Measurements from ENCODE around the gene TMEM52.
A peak's percentile ranks its signal among the peaks of the same experiment; 100 is the strongest.
"Not testable (repeated sequence)": the region's sequence is repeated elsewhere in the genome, so short reads cannot be mapped to it uniquely, and the experiment has no call there.

The TMEM52 gene

DNA sequence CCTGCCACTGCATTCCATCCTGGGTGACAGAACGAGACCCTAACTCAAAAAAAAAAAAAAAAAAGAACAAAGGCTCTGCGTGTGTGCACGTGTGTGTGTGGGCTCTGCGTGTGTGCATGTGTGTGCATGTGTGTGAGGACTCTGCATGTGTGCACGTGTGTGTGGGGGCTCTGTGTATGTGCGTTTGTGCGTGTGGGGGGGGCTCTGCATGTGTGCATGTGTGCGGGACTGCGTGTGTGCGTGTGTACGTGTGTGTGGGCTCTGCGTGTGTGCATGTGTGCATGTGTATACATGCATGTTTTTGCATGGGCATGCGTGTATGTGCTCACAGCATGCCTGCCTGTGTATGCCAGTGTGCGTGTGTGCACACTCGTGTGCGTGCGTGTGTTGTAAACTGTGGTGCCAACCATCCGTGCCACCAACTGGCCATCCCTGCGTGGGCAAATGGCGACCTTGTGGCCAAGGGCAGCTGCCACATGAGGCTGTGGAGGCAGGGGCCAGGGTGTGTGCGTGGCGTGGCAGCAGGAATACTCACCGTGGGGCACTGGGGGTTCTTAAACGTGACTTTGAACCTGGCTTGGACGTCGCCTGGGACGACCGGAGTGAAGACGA, 26.8 kb upstream of the TMEM52 start:
- DNase-seq: no peak

DNA sequence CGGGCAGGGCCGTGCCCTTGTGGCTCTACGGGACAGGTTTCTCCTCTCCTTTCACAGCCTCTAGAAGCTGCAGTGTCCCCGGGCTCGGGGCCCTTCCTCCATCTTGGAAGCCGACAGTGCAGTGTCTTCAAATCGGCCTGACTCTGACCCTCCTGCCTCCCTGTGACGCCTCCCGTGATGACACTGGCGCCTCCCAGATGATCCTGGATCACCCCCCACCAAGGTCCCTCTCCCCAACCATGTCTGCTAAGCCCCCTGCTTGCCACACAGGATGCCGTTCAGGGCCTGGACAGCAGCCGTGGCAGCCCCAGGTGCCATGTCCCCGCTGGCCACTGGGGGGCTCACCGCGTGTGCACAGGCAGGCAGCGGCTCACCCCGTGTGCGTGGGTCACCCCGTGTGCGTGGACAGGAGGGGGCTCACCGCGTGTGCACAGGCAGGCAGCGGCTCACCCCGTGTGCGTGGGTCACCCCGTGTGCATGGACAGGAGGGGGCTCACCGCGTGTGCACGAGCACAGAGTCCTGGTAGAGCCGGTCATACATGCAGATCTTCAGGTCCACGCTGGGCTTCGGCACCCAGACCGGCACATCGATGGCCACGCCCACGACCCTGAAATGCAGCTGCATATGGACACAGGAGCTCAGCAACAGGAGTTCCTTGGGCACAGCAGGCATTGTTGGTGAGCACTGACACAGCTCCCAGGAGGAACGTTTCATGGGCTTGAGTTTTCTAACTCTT, 24.9 kb upstream of the TMEM52 start:
- peak; percentile 71 for DNase-seq

DNA sequence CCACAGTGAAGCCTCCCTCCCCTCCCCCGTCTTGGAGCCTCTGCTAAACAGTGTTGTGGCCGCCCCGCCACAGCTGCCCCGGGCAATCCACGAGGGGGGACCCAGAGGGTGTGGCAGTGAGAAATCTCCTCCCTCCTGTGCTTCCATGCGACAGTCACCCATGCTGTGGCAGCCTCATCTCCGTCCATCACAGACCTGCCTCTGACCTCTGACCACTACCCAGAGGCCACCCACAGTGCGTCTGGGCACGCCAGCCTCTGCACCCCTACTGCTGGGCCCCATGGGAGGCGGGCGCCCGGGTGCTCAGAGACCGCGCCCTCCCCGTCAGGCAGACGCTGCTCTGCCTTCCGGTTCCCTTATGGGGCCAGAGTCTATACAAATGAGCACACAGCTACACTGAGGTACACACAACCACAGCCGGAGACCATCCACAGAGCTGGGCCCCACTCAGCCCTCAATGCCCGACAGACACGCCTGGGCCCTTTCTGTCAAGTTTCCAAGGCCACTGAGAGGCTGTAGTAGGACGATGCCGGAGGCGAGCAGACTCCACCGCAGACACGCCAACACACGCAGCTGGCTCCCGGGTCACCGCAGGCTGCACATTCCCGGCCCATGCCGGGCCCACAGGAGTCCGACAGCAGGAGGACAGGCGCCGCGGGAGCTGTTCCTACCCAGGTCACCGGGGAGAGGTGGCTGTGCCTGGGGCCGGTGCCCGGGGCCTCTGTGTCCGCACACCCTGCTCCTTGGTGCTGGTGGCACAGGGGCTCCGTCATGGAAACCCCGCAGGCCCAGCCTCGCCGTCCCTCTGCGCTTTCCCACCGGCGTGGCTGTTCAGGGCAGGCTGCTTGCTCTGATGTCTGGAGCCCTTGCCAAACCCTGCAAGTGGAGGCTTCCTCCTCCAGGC, 23.9 kb upstream of the TMEM52 start:
- no peak for DNase-seq

GRCh38 chr1:1941868-1942752, 23.0 kb upstream of the TMEM52 start:
- no peak for DNase-seq

- DNase-seq: no peak
Measured at GRCh38 chr1:1941211-1941841, 22.2 kb upstream of the TMEM52 start.

DNA sequence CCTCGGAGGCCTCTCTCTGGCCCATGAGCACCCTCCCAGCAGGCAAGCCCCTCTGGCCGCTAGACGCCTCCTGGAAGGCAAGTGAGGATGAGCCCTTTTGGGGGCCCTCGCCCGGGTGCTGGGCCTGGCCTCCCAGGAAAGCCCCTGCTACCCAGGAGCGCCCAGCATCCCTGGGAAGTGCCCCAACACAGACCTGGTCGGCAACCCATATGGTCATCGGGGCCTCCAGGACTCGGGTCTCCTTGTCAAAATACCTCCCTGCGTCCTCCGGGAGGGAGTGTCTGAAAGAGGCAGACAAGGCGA, 21.0 kb upstream of the TMEM52 start:
- DNase-seq: no peak

- DNase-seq: no peak
Measured at GRCh38 chr1:1939296-1940122, 20.4 kb upstream of the TMEM52 start.

DNA sequence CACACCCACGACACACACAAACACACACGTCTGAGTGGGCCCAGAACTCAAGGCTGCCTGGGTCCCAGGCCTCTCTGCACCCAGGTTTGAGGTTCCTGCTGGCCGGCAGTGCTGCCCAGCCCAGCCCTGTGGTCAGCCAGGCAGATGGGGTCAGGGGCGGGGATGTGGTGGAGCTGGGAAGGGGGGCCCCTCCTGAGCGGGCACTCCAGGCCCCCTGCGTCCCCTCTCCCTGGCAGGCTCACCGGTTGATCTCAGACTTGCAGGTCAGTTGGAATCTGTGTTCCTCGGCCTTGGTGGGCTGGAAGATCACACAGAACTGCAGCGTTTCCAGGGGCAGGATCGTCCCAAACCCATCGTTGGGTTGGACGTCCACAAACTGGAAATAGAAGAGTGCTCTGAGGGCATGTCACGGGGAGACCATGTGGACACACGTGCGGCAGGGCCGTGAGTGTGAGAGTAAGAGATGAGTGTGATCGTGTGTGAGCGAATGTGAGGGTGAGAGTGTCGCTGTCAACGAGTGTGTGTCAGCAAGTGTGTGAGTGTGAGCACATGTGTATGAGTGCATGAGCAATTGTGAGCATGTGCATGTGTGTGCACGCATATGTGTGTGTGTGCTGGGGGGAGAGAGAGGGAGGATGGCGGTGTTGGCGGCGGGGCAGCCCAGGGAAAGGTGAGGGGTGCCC, 19.7 kb upstream of the TMEM52 start:
- no peak for DNase-seq

DNA sequence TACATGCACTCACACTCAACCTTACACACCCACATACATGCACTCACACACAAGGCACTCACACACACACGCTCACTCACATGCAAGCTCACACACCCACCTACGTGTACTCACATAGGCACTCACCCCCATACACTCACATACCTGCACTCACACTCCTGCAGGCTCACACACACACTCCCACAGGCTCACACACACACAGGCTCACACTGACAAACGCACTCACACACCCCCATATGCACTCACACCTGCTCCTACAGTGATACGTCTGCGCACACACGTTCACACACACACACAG, 19.1 kb upstream of the TMEM52 start:
- no peak for DNase-seq

- DNase-seq: no peak
Measured at GRCh38 chr1:1937549-1938275, 18.6 kb upstream of the TMEM52 start.

DNA sequence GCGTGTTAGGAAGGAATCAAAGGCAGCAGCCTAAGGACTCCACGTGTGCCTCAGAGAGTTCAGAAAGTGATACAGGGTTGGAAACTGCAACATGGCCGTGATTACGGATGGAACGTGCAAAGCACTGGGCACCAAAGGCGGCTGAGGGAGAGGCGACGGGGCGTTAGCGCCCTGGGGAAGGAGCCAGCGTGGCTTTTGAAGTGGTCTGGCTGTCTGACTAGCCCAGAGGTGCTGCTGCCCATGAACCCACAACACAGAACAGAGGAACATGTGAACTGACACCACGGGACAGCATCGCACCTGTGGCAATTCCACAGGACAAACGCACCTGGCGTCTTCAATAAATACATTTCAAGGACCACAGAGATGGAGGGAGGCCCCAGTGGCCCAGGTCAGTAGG, 18.0 kb upstream of the TMEM52 start:
- DNase-seq: no peak

GRCh38 chr1:1934848-1935247, 15.8 kb upstream of the TMEM52 start:
- not testable (repeated sequence) for DNase-seq

DNA sequence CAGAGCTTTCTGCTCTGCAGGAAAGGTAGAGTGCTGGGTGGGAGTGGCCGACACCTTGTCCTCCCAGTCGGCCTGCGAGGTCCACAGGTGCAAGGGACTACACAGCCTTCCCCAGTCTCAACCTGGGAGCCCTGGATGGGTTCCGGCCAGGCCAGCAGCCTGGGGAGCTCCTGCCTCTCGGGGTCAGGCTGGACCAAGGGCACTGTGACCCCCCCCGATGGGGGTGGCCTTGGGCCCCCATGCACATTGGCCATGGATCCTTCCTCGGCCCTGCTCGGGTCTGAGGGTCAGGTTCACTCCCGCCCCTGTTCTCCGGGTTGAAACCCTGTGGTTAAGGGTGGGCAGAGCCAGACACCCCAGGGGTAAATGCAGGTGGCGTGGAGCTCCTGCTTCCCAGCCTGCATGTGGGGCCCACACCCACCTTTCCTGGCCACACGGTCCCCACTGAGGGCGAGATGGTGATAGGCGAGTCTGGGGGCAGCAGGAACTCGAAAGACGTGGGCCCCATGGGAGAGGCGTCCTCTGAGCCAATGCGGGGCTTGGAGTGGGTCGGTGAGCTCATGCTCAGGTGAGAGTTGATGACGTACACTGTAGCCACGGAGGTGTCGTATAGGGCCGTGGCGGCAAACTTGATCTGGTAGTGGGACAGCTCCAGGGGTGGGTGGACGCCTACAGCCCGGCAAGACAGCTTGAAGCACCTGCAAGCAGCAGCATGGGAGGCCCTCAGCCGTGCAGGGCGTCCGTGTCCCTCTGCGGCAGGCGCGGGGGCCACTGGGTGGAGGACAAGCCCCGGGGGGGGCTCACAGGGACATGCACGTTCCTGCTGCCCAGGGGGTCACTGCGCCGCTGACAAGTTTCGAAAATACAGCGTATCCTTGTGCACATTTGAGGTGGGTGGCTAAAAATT, 10.8 kb upstream of the TMEM52 start:
- DNase-seq: no peak

- DNase-seq: no peak
Measured at GRCh38 chr1:1929102-1929638, 10.1 kb upstream of the TMEM52 start.

GRCh38 chr1:1928231-1929101, 9.4 kb upstream of the TMEM52 start:
- no peak for DNase-seq

DNA sequence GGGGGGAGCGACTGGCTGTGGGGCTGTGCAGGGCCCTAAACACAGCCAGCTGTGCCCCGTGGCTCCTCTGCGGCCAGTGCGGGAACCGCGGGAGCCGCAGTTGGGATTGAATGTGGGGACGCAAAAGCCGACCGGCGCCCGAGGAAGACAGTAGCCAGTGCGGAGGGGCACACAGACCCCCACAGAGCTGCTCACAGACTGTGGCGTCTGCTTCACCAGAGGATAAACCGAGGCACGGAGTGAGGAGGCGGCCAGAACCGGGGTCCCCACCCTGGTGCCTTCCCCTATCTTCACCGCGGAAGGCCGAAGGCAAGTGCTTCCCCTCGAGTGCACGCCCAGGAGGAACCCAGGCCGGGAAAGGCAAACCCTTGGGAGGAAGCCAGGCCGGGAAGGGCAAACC, 8.7 kb upstream of the TMEM52 start:
- DNase-seq: no peak

DNA sequence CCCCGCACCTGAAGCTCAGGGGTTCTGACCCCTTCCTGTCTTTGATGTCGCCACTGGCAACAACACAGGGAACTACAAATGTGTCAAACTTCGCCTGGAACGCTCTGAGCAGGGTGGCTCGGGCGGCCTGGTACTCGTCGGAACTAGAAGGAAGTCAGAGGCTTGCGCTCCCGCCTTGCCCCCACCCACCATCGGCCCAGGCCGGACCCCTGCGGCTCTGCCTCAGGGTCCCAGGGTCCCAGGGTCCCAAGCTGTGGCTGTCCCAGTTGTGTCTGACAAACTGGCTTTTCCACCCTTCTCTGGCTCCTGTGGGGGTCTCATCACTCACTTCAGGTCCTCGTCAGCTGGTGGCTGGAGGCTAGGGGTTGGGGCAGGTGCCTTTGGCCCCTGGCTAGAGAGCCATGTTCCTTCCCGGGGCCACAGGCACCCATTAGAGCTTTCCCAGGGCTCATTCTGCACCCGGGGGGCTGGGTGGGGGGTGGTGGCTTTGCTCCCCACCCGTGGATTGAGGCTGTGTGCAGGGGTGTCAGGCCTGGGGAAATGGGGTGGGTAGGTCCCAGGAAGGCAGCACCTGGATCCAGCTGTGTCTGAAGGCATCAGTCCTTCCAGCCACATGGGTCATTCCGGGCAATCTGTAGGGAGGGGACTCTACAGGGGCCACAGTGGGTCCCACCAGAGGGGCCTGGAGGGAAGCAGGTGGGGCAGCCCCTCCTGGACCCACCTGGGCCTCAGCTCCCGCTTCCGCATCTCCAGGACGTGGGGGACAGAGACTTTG, 8.0 kb upstream of the TMEM52 start:
- DNase-seq: no peak

Data from activated CD4-positive, alpha-beta T cell treated with anti-CD3 and anti-CD28 coated beads for 48 hours (primary cell).